GM13976 (cell line): ENCODE measurements around the gene MYH6.

Source experiments
- DNase-seq: peaks from one replicate; pipeline ENCODE4 v3.0.0; 2012; ENCODE audit warnings: low spot score
- CTCF ChIP-seq: IDR thresholded peaks from 2 replicates; pipeline ENCODE4 v1.5.1; 2012; ENCODE audit warnings: borderline replicate concordance, mild to moderate bottlenecking; ENCODE audit not compliant: insufficient read depth; ENCODE audit errors: extremely low read depth, missing control alignments, control extremely low read depth
- in situ Hi-C: fragments of 300-500 bp; cut with MboI; formaldehyde crosslinking; loops from one replicate; pipeline ENCODE4 v1.12.0; 2022; ENCODE audit warnings: low sequenced_read_pairs, mixed read lengths, inconsistent platforms; ENCODE audit not compliant: unreplicated experiment

The MYH6 gene

GRCh38 chr14:23366426-23366921 lies 41.6 kb downstream of the MYH6 start:
- DNase-seq, result no peak
- in situ Hi-C loops, result no loop called here
- TF ChIP-seq CTCF, result no peak

GRCh38 chr14:23365732-23366425 lies 42.2 kb downstream of the MYH6 start:
- DNase-seq, result no peak
- no peak for TF ChIP-seq CTCF
- in situ Hi-C loops, result no loop called here

GRCh38 chr14:23365036-23365731 lies 42.9 kb downstream of the MYH6 start, which contains the start of gene EFS:
EFS (minus strand) TSS chr14:23365172; CDS start chr14:23365025, 147 bp downstream.
- DNase-seq, result no peak
- in situ Hi-C loops, result no loop called here
- TF ChIP-seq CTCF, result no peak

- TF ChIP-seq CTCF, result no peak
- in situ Hi-C loops, result no loop called here
- no peak for DNase-seq
Observed at GRCh38 chr14:23364164-23365035, 43.7 kb downstream of the MYH6 start.

- no peak for DNase-seq
- no peak for TF ChIP-seq CTCF
- in situ Hi-C loops, result no loop called here
Observed at GRCh38 chr14:23362200-23362599, 45.9 kb downstream of the MYH6 start.

GRCh38 chr14:23361763-23362162 lies 46.3 kb downstream of the MYH6 start:
- TF ChIP-seq CTCF, result no peak
- no peak for DNase-seq

More at GRCh38 chr14:23361763-23362162, 46.3 kb downstream of the MYH6 start:
- in situ Hi-C loops, result no loop called here
